Measurements from ENCODE around the gene TFCP2L1.

DNA sequence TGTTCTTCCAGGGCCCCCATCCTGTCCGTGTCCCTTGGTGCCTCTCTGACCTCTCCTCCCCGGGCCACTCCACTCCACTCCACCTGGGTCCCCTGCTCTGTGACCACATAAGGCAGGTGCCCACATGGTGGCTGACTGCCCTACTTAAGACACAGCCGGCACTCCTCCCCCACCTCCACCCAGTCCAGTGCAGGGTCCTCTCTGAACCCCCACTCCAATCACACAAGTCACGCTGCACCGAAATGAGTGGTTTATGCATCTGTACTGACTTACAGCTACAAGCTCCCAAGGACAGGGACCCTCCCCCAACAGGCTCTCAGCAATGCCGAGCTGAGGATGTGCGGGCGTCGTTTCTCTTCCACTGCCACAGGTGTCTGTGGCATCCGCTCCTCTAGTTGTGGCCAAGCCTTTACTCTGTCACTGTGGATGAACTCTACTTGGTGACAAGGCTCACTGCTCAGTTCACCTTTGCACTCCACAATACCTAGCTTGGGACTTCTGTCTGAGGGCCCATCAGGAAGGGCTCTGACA lies 48.3 kb downstream of the TFCP2L1 start:
- TF ChIP-seq FOXP2 (optimal IDR thresholded peaks at IDR 0.05; ENCODE audit: control extremely low read depth, extremely low read length, insufficient read depth) (no peak), EZH2 (IDR thresholded peaks at IDR 0.05) (no peak)

Measured in SK-N-MC (cell line).